H1 (cell line): ENCODE data around the gene DNAJA3.

Source experiments
- EZH2 ChIP-seq: fragments of 200-600 bp; sonication (generic); IDR thresholded peaks from 2 replicates; pipeline ENCODE4 v1.7.1; 2012; ENCODE audit warnings: low read depth, mild to moderate bottlenecking, moderate library complexity, low read length, inconsistent platforms; ENCODE audit not compliant: severe bottlenecking
- GABPA ChIP-seq: IDR thresholded peaks from 2 replicates; pipeline ENCODE4 v1.6.1; 2011; ENCODE audit warnings: mild to moderate bottlenecking, low read length, moderate library complexity, borderline replicate concordance; ENCODE audit not compliant: insufficient read depth
- MAFK ChIP-seq: IDR thresholded peaks from 2 replicates; pipeline ENCODE4 v1.6.1; 2012; ENCODE audit warnings: low read depth, mild to moderate bottlenecking, improper control_type of control experiment, low read length
- POLR2A ChIP-seq, 2 experiments: IDR thresholded peaks; 1 replicate in 1 of 2; 2 replicates in 1 of 2; pipeline ENCODE4 v1.6.1; 2011; ENCODE audit warnings: low read depth in 2 of 2, low read length in 2 of 2, mild to moderate bottlenecking in 2 of 2; ENCODE audit errors: control extremely low read depth in 1 of 2
- POLR2AphosphoS5 ChIP-seq: IDR thresholded peaks from 2 replicates; pipeline ENCODE4 v1.6.1; 2011; ENCODE audit warnings: low read depth, low read length
- RAD21 ChIP-seq, 2 experiments: IDR thresholded peaks in 1 of 2; conservative IDR thresholded peaks in 1 of 2; 2 replicates each; pipeline ENCODE4 v1.6.1; 2011; ENCODE audit warnings: low read depth in 2 of 2, low read length in 2 of 2, improper control_type of control experiment in 1 of 2, inconsistent platforms in 1 of 2, mild to moderate bottlenecking in 1 of 2, moderate library complexity in 1 of 2
- SIX5 ChIP-seq: IDR thresholded peaks from 2 replicates; pipeline ENCODE4 v1.6.1; 2011; ENCODE audit warnings: mild to moderate bottlenecking, low read depth, low read length
- TCF12 ChIP-seq: IDR thresholded peaks from 2 replicates; pipeline ENCODE4 v1.6.1; 2011; ENCODE audit warnings: low read depth, mild to moderate bottlenecking, low read length
- ZNF274 ChIP-seq: IDR thresholded peaks from 2 replicates; pipeline ENCODE4 v1.7.0; 2012; ENCODE audit warnings: low read length, borderline replicate concordance; ENCODE audit errors: extremely low read depth
- TF ChIP-seq, protein P1 (sequence below), 3 experiments: IDR thresholded peaks; 1 replicate in 2 of 3; 2 replicates in 1 of 3; pipeline versions ENCODE4 v1.5.1 to v1.6.1; 2011; ENCODE audit warnings: low read length in 3 of 3, mild to moderate bottlenecking in 3 of 3, inconsistent platforms in 2 of 3, low read depth in 1 of 3, moderate library complexity in 1 of 3; ENCODE audit not compliant: insufficient read depth in 1 of 3; ENCODE audit errors: control extremely low read depth in 1 of 3

- TF ChIP-seq, protein P1, sequence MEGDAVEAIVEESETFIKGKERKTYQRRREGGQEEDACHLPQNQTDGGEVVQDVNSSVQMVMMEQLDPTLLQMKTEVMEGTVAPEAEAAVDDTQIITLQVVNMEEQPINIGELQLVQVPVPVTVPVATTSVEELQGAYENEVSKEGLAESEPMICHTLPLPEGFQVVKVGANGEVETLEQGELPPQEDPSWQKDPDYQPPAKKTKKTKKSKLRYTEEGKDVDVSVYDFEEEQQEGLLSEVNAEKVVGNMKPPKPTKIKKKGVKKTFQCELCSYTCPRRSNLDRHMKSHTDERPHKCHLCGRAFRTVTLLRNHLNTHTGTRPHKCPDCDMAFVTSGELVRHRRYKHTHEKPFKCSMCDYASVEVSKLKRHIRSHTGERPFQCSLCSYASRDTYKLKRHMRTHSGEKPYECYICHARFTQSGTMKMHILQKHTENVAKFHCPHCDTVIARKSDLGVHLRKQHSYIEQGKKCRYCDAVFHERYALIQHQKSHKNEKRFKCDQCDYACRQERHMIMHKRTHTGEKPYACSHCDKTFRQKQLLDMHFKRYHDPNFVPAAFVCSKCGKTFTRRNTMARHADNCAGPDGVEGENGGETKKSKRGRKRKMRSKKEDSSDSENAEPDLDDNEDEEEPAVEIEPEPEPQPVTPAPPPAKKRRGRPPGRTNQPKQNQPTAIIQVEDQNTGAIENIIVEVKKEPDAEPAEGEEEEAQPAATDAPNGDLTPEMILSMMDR (IDR thresholded peaks at IDR 0.05; ENCODE audit: control extremely low read depth in 1 of 3, insufficient read depth in 1 of 3, low read depth in 1 of 3, low read length in 3 of 3) = no peak
- TF ChIP-seq POLR2AphosphoS5 = no peak
- TF ChIP-seq MAFK = no peak
- TF ChIP-seq GABPA = no peak
- no peak for TF ChIP-seq POLR2A (IDR thresholded peaks at IDR 0.05; ENCODE audit: control extremely low read depth in 1 of 2, low read depth in 2 of 2, low read length in 2 of 2)
- no peak for TF ChIP-seq TCF12
- no peak for TF ChIP-seq ZNF274
- no peak for TF ChIP-seq SIX5
- TF ChIP-seq EZH2 = no peak
- TF ChIP-seq RAD21 (IDR thresholded peaks at IDR 0.05 in 1 of 2, conservative IDR thresholded peaks at IDR 0.05 in 1 of 2; ENCODE audit: low read depth in 2 of 2, low read length in 2 of 2) = no peak
Measured at GRCh38 chr16:4465977-4466779, 40.5 kb downstream of the DNAJA3 start.
